ENCODE measurements around the gene RNF213. TPM values are rescaled to one million over a fixed set of nuclear protein-coding genes. Genes with fewer than 3 reads are reported as not detected.

Gene RNF213
- total RNA-seq, 1 experiment from 2014 or later = 71.4 TPM

DNA sequence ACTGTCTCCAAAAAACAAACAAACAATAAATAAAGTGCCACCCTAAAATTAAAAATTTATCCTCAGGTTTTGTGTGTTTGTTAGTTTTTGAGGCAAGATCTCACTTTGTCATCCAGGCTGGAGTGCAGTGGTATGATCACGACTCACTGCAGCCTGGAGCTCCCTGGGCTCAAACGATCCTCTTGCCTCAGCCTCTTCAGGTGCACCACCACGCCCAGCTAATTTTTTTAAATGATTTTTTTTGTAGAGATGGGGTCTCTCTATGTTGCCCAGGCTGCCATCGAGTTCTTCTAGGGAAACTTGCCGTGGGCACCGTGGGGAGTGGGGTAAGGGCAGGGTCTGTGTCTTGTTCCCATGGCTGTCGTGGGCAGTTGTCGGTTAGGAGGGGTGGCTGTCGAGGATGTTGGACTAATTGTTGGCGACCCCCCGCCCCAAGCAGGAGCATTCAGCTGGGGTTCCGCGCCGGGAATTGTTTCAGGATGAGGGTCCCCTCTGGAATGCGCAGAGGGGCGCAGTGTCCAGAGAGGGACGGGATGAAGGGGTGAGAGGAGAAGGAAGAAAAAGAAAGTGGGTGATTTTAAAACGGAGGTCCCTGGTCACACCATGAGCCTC is 1.1 kb upstream of the RNF213 start:
- no peaks in the 10 kb centered on the region for H3K27me3 ChIP-seq (ENCODE audit: low read length)
- intact Hi-C loops (cut with micrococcal nuclease) = no loop called here
- TF ChIP-seq, protein P1, sequence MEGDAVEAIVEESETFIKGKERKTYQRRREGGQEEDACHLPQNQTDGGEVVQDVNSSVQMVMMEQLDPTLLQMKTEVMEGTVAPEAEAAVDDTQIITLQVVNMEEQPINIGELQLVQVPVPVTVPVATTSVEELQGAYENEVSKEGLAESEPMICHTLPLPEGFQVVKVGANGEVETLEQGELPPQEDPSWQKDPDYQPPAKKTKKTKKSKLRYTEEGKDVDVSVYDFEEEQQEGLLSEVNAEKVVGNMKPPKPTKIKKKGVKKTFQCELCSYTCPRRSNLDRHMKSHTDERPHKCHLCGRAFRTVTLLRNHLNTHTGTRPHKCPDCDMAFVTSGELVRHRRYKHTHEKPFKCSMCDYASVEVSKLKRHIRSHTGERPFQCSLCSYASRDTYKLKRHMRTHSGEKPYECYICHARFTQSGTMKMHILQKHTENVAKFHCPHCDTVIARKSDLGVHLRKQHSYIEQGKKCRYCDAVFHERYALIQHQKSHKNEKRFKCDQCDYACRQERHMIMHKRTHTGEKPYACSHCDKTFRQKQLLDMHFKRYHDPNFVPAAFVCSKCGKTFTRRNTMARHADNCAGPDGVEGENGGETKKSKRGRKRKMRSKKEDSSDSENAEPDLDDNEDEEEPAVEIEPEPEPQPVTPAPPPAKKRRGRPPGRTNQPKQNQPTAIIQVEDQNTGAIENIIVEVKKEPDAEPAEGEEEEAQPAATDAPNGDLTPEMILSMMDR (conservative IDR thresholded peaks at IDR 0.05; ENCODE audit: low read depth, low read length) = no peak
- TF ChIP-seq EZH2 (IDR thresholded peaks at IDR 0.05; ENCODE audit: low read length, unreplicated experiment) (no peak), EZH2phosphoT487 (IDR thresholded peaks at IDR 0.05; ENCODE audit: borderline replicate concordance, low read length) (no peak)
- BruUV-seq (replicated peaks) = TSS peak; percentile 93
- peaks cover 8% of the 10 kb centered on the region for H3F3A ChIP-seq (ENCODE audit: low read length, unreplicated experiment)
- H3K4me1 ChIP-seq (ENCODE audit: insufficient read depth, low read length) = peaks cover 33% of the 10 kb centered on the region
- ATAC-seq = no peak
- peak overlapping the region; percentile 44 for H2AFZ ChIP-seq (ENCODE audit: low read length)
- H3K9me3 ChIP-seq (ENCODE audit: low read length) = no peaks in the 10 kb centered on the region
- peak; percentile 54 for DNase-seq
- no peaks in the 10 kb centered on the region for H3K36me3 ChIP-seq (ENCODE audit: low read depth, low read length)
- H3K4me2 ChIP-seq (ENCODE audit: low read length) = peak overlapping the region; percentile 75
- H3K9me2 ChIP-seq (replicated peaks; ENCODE audit: low read length) = no peaks in the 10 kb centered on the region
- peaks cover 26% of the 10 kb centered on the region for H3K79me2 ChIP-seq (ENCODE audit: low read length)
- ChIA-PET CTCF (no interaction called here), POLR2A (ENCODE audit: unreplicated experiment) (interaction anchor here (0.6 kb wide), 1 partner anchor 112 kb away, joined by 4 read pairs; no protein-coding TSS in a partner anchor)
- peak overlapping the region; percentile 75 for H3K9ac ChIP-seq (ENCODE audit: low read length)
- H3K27ac ChIP-seq (ENCODE audit: low read length) = peak overlapping the region; percentile 70
- H4K20me1 ChIP-seq (ENCODE audit: low read length) = no peaks in the 10 kb centered on the region
- peak overlapping the region; percentile 61 for H3K4me3 ChIP-seq (ENCODE audit: low read length)

DNA sequence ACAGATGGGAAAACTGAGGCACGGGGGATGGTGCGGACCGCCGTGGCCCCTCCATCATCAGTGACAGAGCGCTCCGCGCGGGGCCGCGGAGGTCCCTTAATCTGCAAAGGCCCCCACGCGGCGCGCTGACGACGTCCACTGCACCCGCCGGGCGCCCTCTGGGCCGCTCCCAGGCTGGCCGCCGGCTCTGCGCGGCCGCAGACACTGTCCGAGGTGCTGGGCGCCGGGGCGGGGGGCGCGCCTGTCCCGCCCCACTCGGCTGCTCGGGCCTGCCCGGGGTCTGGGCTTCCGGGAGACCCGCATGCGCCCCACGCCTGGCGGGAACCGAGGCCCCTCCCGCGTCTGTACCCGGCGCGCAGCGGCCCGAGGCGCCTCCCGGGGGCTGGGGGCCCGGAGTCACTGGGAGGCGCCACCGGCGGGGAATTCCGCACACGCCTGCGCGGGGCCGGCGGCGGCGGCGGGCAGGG is 550 bp upstream of the RNF213 start:
- peak overlapping the region; percentile 75 for H3K4me2 ChIP-seq (ENCODE audit: low read length)
- no peaks in the 10 kb centered on the region for H3K9me3 ChIP-seq (ENCODE audit: low read length)
- H3K9ac ChIP-seq (ENCODE audit: low read length) = peak overlapping the region; percentile 75
- peak overlapping the region; percentile 44 for H2AFZ ChIP-seq (ENCODE audit: low read length)
- peaks cover 26% of the 10 kb centered on the region for H3K79me2 ChIP-seq (ENCODE audit: low read length)
- TF ChIP-seq, protein P1 (conservative IDR thresholded peaks at IDR 0.05; ENCODE audit: low read depth, low read length) = no peak
- TF ChIP-seq EZH2 (IDR thresholded peaks at IDR 0.05; ENCODE audit: low read length, unreplicated experiment) = no peak
- no peak for TF ChIP-seq EZH2phosphoT487 (IDR thresholded peaks at IDR 0.05; ENCODE audit: borderline replicate concordance, low read length)
- peaks cover 29% of the 10 kb centered on the region for H3K4me1 ChIP-seq (ENCODE audit: insufficient read depth, low read length)
- DNase-seq (peak; percentile 73), ATAC-seq (peak; percentile 70)
- H3K36me3 ChIP-seq (ENCODE audit: low read depth, low read length) = no peaks in the 10 kb centered on the region
- H3K27ac ChIP-seq (ENCODE audit: low read length) = peak overlapping the region; percentile 70
- intact Hi-C loops (cut with micrococcal nuclease) = no loop called here
- CTCF ChIA-PET = no interaction called here
- POLR2A ChIA-PET (ENCODE audit: unreplicated experiment) = no interaction called here
- no TSS peak for BruUV-seq (replicated peaks)
- H4K20me1 ChIP-seq (ENCODE audit: low read length) = no peaks in the 10 kb centered on the region
- H3K4me3 ChIP-seq (ENCODE audit: low read length) = peak overlapping the region; percentile 61
- H3F3A ChIP-seq (ENCODE audit: low read length, unreplicated experiment) = peaks cover 6% of the 10 kb centered on the region
- H3K9me2 ChIP-seq (replicated peaks; ENCODE audit: low read length) = no peaks in the 10 kb centered on the region
- no peaks in the 10 kb centered on the region for H3K27me3 ChIP-seq (ENCODE audit: low read length)
